ENCODE data around the gene LOXL4. TPM values are rescaled to one million over a fixed set of nuclear protein-coding genes. Genes with fewer than 3 reads are reported as not detected.

LOXL4 gene
- total RNA-seq, 4 donors from 2014 or later = 8.1 to 16.9 (median 15.1) TPM

- H3K4me1 ChIP-seq = peaks cover 0 to 26% of the 10 kb centered on the region in 2 donors
- no peak for DNase-seq
- TF ChIP-seq POLR2A (IDR thresholded peaks at IDR 0.05) = no peak
- no peak for TF ChIP-seq CTCF (IDR thresholded peaks at IDR 0.05)
- no peaks in the 10 kb centered on the region for H3K36me3 ChIP-seq
- H3K27ac ChIP-seq = peak overlapping the region; percentile 94 to 96
- H3K4me3 ChIP-seq = peak overlapping the region; percentile 47 to 52
- H3K27me3 ChIP-seq = no peaks in the 10 kb centered on the region
- intact Hi-C loops (cut with DNase I; ENCODE audit: low total_unique reads) = no loop called here
- no peaks in the 10 kb centered on the region for H3K9me3 ChIP-seq
Measured at GRCh38 chr10:98268694-98269431, 869 bp upstream of the LOXL4 start.

GRCh38 chr10:98267069-98267893 lies 713 bp downstream of the LOXL4 start:
- H3K27me3 ChIP-seq = no peaks in the 10 kb centered on the region
- peaks cover 0 to 26% of the 10 kb centered on the region in 2 donors for H3K4me1 ChIP-seq
- H3K36me3 ChIP-seq = no peaks in the 10 kb centered on the region
- no peak for TF ChIP-seq POLR2A (IDR thresholded peaks at IDR 0.05)
- TF ChIP-seq CTCF (IDR thresholded peaks at IDR 0.05) = no peak
- H3K9me3 ChIP-seq = no peaks in the 10 kb centered on the region
- H3K4me3 ChIP-seq = peak overlapping the region; percentile 47 to 52
- DNase-seq = no peak
- intact Hi-C loops (cut with DNase I; ENCODE audit: low total_unique reads) = no loop called here
- peak overlapping the region; percentile 94 to 96 for H3K27ac ChIP-seq

- Histone ChIP-seq H3K27me3 (no peaks in the 10 kb centered on the region), H3K4me1 (peaks cover 0 to 26% of the 10 kb centered on the region in 2 donors), H3K36me3 (no peaks in the 10 kb centered on the region), H3K9me3 (no peaks in the 10 kb centered on the region), H3K27ac (peak overlapping the region; percentile 94 to 96), H3K4me3 (no peak overlapping the region)
- no peak for DNase-seq
- intact Hi-C loops (cut with DNase I; ENCODE audit: low total_unique reads) = no loop called here
- TF ChIP-seq POLR2A (IDR thresholded peaks at IDR 0.05) (no peak), CTCF (IDR thresholded peaks at IDR 0.05) (no peak)
Measured at GRCh38 chr10:98266647-98267046, 1.3 kb downstream of the LOXL4 start.

GRCh38 chr10:98265403-98266378 lies 2.3 kb downstream of the LOXL4 start:
- no peak overlapping the region for H3K4me3 ChIP-seq
- intact Hi-C loops (cut with DNase I; ENCODE audit: low total_unique reads) = no loop called here
- peak overlapping the region; percentile 94 to 96 for H3K27ac ChIP-seq
- TF ChIP-seq CTCF (IDR thresholded peaks at IDR 0.05) (no peak), POLR2A (IDR thresholded peaks at IDR 0.05) (no peak)
- no peaks in the 10 kb centered on the region for H3K9me3 ChIP-seq
- H3K4me1 ChIP-seq = peaks cover 0 to 26% of the 10 kb centered on the region in 2 donors
- H3K36me3 ChIP-seq = no peaks in the 10 kb centered on the region
- no peaks in the 10 kb centered on the region for H3K27me3 ChIP-seq
- no peak for DNase-seq

All from uterus (tissue), 4 donors.